MM.1S (cell line): ENCODE measurements around the gene SSTR4.

Experiments used
- DNase-seq: peaks from one replicate; pipeline ENCODE4 v3.0.0-alpha.2; 2015
- H2AFZ ChIP-seq: fragments of 300-600 bp; sonication (generic); 2 replicates; pipeline ENCODE4 v1.6.0; 2016; ENCODE audit warnings: antibody characterized with exemption, low read length
- H3F3A ChIP-seq: fragments of 300-600 bp; sonication (generic); 2 replicates; pipeline ENCODE4 v1.6.1; 2016; ENCODE audit warnings: mild to moderate bottlenecking, antibody characterized with exemption, low read length, moderate library complexity, mixed read lengths; ENCODE audit not compliant: insufficient read depth
- H3K27ac ChIP-seq: fragments of 300-600 bp; sonication (generic); 2 replicates; pipeline ENCODE4 v1.5.1; 2016; ENCODE audit warnings: mild to moderate bottlenecking, low read length
- H3K27me3 ChIP-seq: fragments of 300-600 bp; sonication (generic); replicated peaks from 2 replicates; pipeline ENCODE4 v1.6.0; 2016; ENCODE audit warnings: low read length; ENCODE audit not compliant: insufficient read depth
- H3K36me3 ChIP-seq: fragments of 300-600 bp; sonication (generic); replicated peaks from 2 replicates; pipeline ENCODE4 v1.6.1; 2016; ENCODE audit warnings: mild to moderate bottlenecking, low read length, mixed read lengths; ENCODE audit not compliant: insufficient read depth
- H3K4me1 ChIP-seq: fragments of 300-600 bp; sonication (generic); 2 replicates; pipeline ENCODE4 v1.6.1; 2016; ENCODE audit warnings: low read length, mixed read lengths
- H3K4me2 ChIP-seq: fragments of 300-600 bp; sonication (generic); 2 replicates; pipeline ENCODE4 v1.6.0; 2016; ENCODE audit warnings: low read depth, low read length
- H3K4me3 ChIP-seq: fragments of 300-600 bp; sonication (generic); 2 replicates; pipeline ENCODE4 v1.5.1; 2016; ENCODE audit warnings: low read length, mixed read lengths
- H3K79me2 ChIP-seq: fragments of 300-600 bp; sonication (generic); 2 replicates; pipeline ENCODE4 v1.6.1; 2016; ENCODE audit warnings: mixed run types, low read length, mixed read lengths
- H3K9ac ChIP-seq: fragments of 300-600 bp; sonication (generic); 2 replicates; pipeline ENCODE4 v1.6.1; 2016; ENCODE audit warnings: low read length, mixed read lengths
- H3K9me2 ChIP-seq: fragments of 300-600 bp; sonication (generic); replicated peaks from 2 replicates; pipeline ENCODE4 v1.6.1; 2016; ENCODE audit warnings: mild to moderate bottlenecking, low read length, mixed read lengths; ENCODE audit not compliant: insufficient read depth
- H3K9me3 ChIP-seq: fragments of 300-600 bp; sonication (generic); replicated peaks from 2 replicates; pipeline ENCODE4 v1.6.1; 2016; ENCODE audit warnings: mild to moderate bottlenecking, low read length, mixed read lengths; ENCODE audit not compliant: insufficient read depth
- H4K20me1 ChIP-seq: fragments of 300-600 bp; sonication (generic); 2 replicates; pipeline ENCODE4 v1.6.1; 2016; ENCODE audit warnings: mild to moderate bottlenecking, low read length, moderate library complexity, mixed read lengths; ENCODE audit not compliant: insufficient read depth
- CTCF ChIP-seq: fragments of 300-600 bp; sonication (generic); IDR thresholded peaks from 2 replicates; pipeline ENCODE4 v1.5.1; 2016; ENCODE audit warnings: antibody characterized with exemption, low read length, mixed read lengths
- EZH2 ChIP-seq: fragments of 300-600 bp; sonication (generic); optimal IDR thresholded peaks from 2 replicates; pipeline ENCODE3; 2017; ENCODE audit warnings: low read depth, mild to moderate bottlenecking, antibody characterized with exemption, low read length, mixed read lengths
- EZH2phosphoT487 ChIP-seq: fragments of 300-600 bp; sonication (generic); IDR thresholded peaks from 2 replicates; pipeline ENCODE4 v1.6.1; 2018; ENCODE audit warnings: antibody characterized with exemption, low read length

The SSTR4 gene

GRCh38 chr20:23027721-23028120 is 7.4 kb upstream of the SSTR4 start:
- no peaks in the 10 kb centered on the region for H3K4me1 ChIP-seq
- no peak overlapping the region for H3K9ac ChIP-seq
- no peaks in the 10 kb centered on the region for H3K36me3 ChIP-seq
- TF ChIP-seq CTCF, result no peak
- TF ChIP-seq EZH2phosphoT487, result no peak
- no peak for TF ChIP-seq EZH2
- no peaks in the 10 kb centered on the region for H3K27me3 ChIP-seq
- no peak overlapping the region for H3K4me2 ChIP-seq
- H2AFZ ChIP-seq, result no peak overlapping the region
- H3K79me2 ChIP-seq, result no peaks in the 10 kb centered on the region
- no peaks in the 10 kb centered on the region for H3F3A ChIP-seq
- H3K9me3 ChIP-seq, result no peaks in the 10 kb centered on the region
- H3K4me3 ChIP-seq, result no peak overlapping the region
- no peak overlapping the region for H3K27ac ChIP-seq
- H4K20me1 ChIP-seq, result no peaks in the 10 kb centered on the region
- H3K9me2 ChIP-seq, result no peaks in the 10 kb centered on the region
- no peak for DNase-seq

GRCh38 chr20:23028392-23028791 is 6.7 kb upstream of the SSTR4 start:
- Histone ChIP-seq H3K9me2 (no peaks in the 10 kb centered on the region), H3K27me3 (no peaks in the 10 kb centered on the region), H3K9me3 (no peaks in the 10 kb centered on the region), H3K4me2 (no peak overlapping the region), H3K4me1 (no peaks in the 10 kb centered on the region), H3K27ac (no peak overlapping the region), H3K9ac (no peak overlapping the region), H4K20me1 (no peaks in the 10 kb centered on the region), H3K79me2 (no peaks in the 10 kb centered on the region), H3K36me3 (no peaks in the 10 kb centered on the region), H3K4me3 (no peak overlapping the region), H2AFZ (no peak overlapping the region), H3F3A (no peaks in the 10 kb centered on the region)
- TF ChIP-seq CTCF (no peak), EZH2phosphoT487 (no peak), EZH2 (no peak)
- no peak for DNase-seq

GRCh38 chr20:23029324-23029723 is 5.8 kb upstream of the SSTR4 start:
- H3K27me3 ChIP-seq, result no peaks in the 10 kb centered on the region
- H3K4me2 ChIP-seq, result no peak overlapping the region
- no peak overlapping the region for H3K4me3 ChIP-seq
- no peaks in the 10 kb centered on the region for H3K36me3 ChIP-seq
- no peak for TF ChIP-seq EZH2phosphoT487
- H3K27ac ChIP-seq, result no peak overlapping the region
- H3K9me2 ChIP-seq, result no peaks in the 10 kb centered on the region
- no peaks in the 10 kb centered on the region for H3K79me2 ChIP-seq
- no peak overlapping the region for H2AFZ ChIP-seq
- no peak overlapping the region for H3K9ac ChIP-seq
- DNase-seq, result no peak
- H3F3A ChIP-seq, result no peaks in the 10 kb centered on the region
- H3K9me3 ChIP-seq, result no peaks in the 10 kb centered on the region
- H4K20me1 ChIP-seq, result no peaks in the 10 kb centered on the region
- no peaks in the 10 kb centered on the region for H3K4me1 ChIP-seq

- no peak overlapping the region for H3K27ac ChIP-seq
- H2AFZ ChIP-seq, result no peak overlapping the region
- DNase-seq, result no peak
- H3K27me3 ChIP-seq, result no peaks in the 10 kb centered on the region
- H3K79me2 ChIP-seq, result no peaks in the 10 kb centered on the region
- no peak overlapping the region for H3K4me2 ChIP-seq
- no peaks in the 10 kb centered on the region for H3K9me2 ChIP-seq
- no peaks in the 10 kb centered on the region for H3K36me3 ChIP-seq
- H3K9ac ChIP-seq, result no peak overlapping the region
- no peak for TF ChIP-seq EZH2
- no peak for TF ChIP-seq CTCF
- no peak for TF ChIP-seq EZH2phosphoT487
- H3K4me1 ChIP-seq, result no peaks in the 10 kb centered on the region
- H3F3A ChIP-seq, result no peaks in the 10 kb centered on the region
- H3K9me3 ChIP-seq, result no peaks in the 10 kb centered on the region
- no peak overlapping the region for H3K4me3 ChIP-seq
- no peaks in the 10 kb centered on the region for H4K20me1 ChIP-seq
These were observed 3.8 kb upstream of the SSTR4 start for GRCh38 chr20:23031346-23031745.
